Mesendoderm (in vitro differentiated cells): ENCODE measurements around the gene WBP1L.
A peak's percentile ranks its signal among the peaks of the same experiment; 100 is the strongest.

ENCODE experiments used
- DNase-seq: peaks from one replicate; pipeline ENCODE4 v3.0.0; 2013
- H2AK5ac ChIP-seq: 2 replicates; pipeline ENCODE4 v1.6.1; 2013; ENCODE audit warnings: low read length, inconsistent platforms
- H2BK120ac ChIP-seq: 2 replicates; pipeline ENCODE4 v1.6.1; 2013; ENCODE audit warnings: low read depth, mild to moderate bottlenecking, low read length, moderate library complexity, mixed read lengths
- H2BK15ac ChIP-seq: replicated peaks from 2 replicates; pipeline ENCODE4 v1.6.1; 2013; ENCODE audit warnings: low read depth, mild to moderate bottlenecking, moderate library complexity
- H2BK5ac ChIP-seq: 2 replicates; pipeline ENCODE4 v1.6.1; 2013; ENCODE audit warnings: low read length, inconsistent platforms
- H3K18ac ChIP-seq: 2 replicates; pipeline ENCODE4 v1.6.1; 2013; ENCODE audit warnings: mild to moderate bottlenecking, low read length, mixed read lengths
- H3K23ac ChIP-seq: one replicate; pipeline ENCODE4 v1.6.1; 2013; ENCODE audit warnings: low read length
- H3K27ac ChIP-seq: 2 replicates; pipeline ENCODE4 v1.5.1; 2013; ENCODE audit warnings: low read depth, mild to moderate bottlenecking, inconsistent platforms, low read length, moderate library complexity
- H3K27me3 ChIP-seq: 2 replicates; pipeline ENCODE4 v1.6.1; 2013; ENCODE audit warnings: low read length, control low read depth, mild to moderate bottlenecking, inconsistent platforms; ENCODE audit not compliant: insufficient read depth, poor library complexity
- H3K36me3 ChIP-seq: 2 replicates; pipeline ENCODE4 v1.6.1; 2013; ENCODE audit warnings: low read length, inconsistent platforms; ENCODE audit not compliant: control insufficient read depth, insufficient read depth
- H3K4ac ChIP-seq: one replicate; pipeline ENCODE4 v1.6.1; 2013; ENCODE audit warnings: low read depth, mild to moderate bottlenecking, low read length, moderate library complexity
- H3K4me1 ChIP-seq: 2 replicates; pipeline ENCODE4 v1.6.1; 2013; ENCODE audit warnings: low read depth, low read length, inconsistent platforms; ENCODE audit not compliant: control insufficient read depth
- H3K4me2 ChIP-seq: 2 replicates; pipeline ENCODE4 v1.6.1; 2013; ENCODE audit warnings: low read length
- H3K4me3 ChIP-seq: 2 replicates; pipeline ENCODE4 v1.5.1; 2013; ENCODE audit warnings: mild to moderate bottlenecking, low read length
- H3K56ac ChIP-seq: one replicate; pipeline ENCODE4 v1.6.1; 2013; ENCODE audit warnings: low read length
- H3K79me1 ChIP-seq: 2 replicates; pipeline ENCODE4 v1.6.1; 2013; ENCODE audit warnings: low read length, inconsistent platforms
- H3K79me2 ChIP-seq: 2 replicates; pipeline ENCODE4 v1.6.1; 2013; ENCODE audit warnings: mild to moderate bottlenecking, low read length; ENCODE audit not compliant: control insufficient read depth, insufficient read depth
- H3K9ac ChIP-seq: 2 replicates; pipeline ENCODE4 v1.6.1; 2013; ENCODE audit warnings: low read length, inconsistent platforms
- H4K5ac ChIP-seq: one replicate; pipeline ENCODE4 v1.6.1; 2013; ENCODE audit warnings: low read length
- H4K8ac ChIP-seq: one replicate; pipeline ENCODE4 v1.6.1; 2013; ENCODE audit warnings: low read depth, mild to moderate bottlenecking, control low read depth, low read length, moderate library complexity
- WGBS: extraction: QIAGEN DNeasy Blood & Tissue Kit; methylation state at CpG from one replicate; pipeline ENCODE4 v1.1.7; 2013; ENCODE audit warnings: low lambda C conversion rate, missing lambda C conversion rate; ENCODE audit not compliant: insufficient coverage; ENCODE audit errors: extremely low coverage; 5-methylcytosine and 5-hydroxymethylcytosine counted together

The WBP1L gene

DNA sequence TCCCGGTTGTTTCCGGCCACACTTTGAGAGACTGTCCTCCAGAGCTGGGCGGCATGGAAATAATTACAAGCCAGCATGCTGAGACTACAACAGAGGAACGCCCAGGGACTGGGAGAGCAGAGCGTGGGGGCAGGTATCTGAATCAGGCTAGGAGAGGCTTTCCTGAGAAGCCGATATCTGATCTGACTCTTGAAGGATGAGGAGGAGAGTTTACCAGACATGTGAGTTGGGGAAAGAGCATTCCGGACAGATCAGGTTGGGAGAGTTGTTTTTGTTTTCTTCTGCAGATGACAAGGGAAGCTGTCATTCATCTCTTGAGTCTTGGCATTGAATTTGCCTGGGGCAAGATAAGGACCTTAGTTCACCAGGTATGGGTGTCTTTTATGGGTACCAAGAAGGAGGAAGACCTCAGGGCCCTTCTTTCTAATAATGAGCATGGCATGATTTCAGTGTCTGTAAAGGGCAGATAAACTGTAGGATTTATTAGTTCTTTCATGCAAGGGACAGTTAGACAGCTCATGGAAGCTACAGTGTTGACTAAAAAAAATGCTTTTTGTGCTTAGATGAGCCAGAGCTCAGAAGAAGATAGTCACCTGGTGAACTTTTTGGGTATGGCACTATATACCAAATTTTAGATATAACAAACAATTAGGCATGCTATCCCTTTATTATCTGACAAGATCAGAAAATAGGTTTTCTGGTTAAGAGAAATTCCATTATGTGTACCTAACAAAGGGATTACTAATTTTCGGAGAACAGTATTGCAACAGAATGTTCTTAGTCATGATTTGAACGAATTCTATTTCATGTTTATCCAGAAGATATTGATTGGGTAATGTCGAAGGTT is 36.2 kb downstream of the WBP1L start:
- Histone ChIP-seq H4K8ac (no peak overlapping the region), H3K9ac (no peak overlapping the region), H2BK120ac (no peak overlapping the region), H3K79me1 (peaks cover 10% of the 10 kb centered on the region), H3K23ac (no peak overlapping the region), H4K5ac (no peak overlapping the region), H2BK15ac (no peak overlapping the region), H3K56ac (no peak overlapping the region), H2AK5ac (no peak overlapping the region), H3K27me3 (no peaks in the 10 kb centered on the region), H2BK5ac (no peak overlapping the region), H3K79me2 (no peaks in the 10 kb centered on the region), H3K36me3 (no peaks in the 10 kb centered on the region), H3K4me2 (no peak overlapping the region), H3K18ac (no peak overlapping the region), H3K4ac (no peak overlapping the region), H3K4me3 (no peak overlapping the region), H3K27ac (no peak overlapping the region), H3K4me1 (peaks cover 35% of the 10 kb centered on the region)
- no CpG with 5 or more reads among the region's 10 CpGs for WGBS
- DNase-seq, result no peak

- no peak overlapping the region for H3K27ac ChIP-seq
Measured at GRCh38 chr10:102780527-102780808, 36.7 kb downstream of the WBP1L start.

GRCh38 chr10:102781090-102781920 is 37.6 kb downstream of the WBP1L start:
- Histone ChIP-seq H4K8ac (no peak overlapping the region), H2BK15ac (no peak overlapping the region), H3K23ac (no peak overlapping the region), H4K5ac (no peak overlapping the region), H3K36me3 (no peaks in the 10 kb centered on the region), H2AK5ac (no peak overlapping the region), H2BK5ac (no peak overlapping the region), H3K4me3 (no peak overlapping the region), H3K79me2 (no peaks in the 10 kb centered on the region), H3K4me2 (no peak overlapping the region), H3K27ac (no peak overlapping the region), H3K27me3 (no peaks in the 10 kb centered on the region), H3K9ac (no peak overlapping the region), H3K56ac (no peak overlapping the region), H3K79me1 (peaks cover 7% of the 10 kb centered on the region), H2BK120ac (no peak overlapping the region), H3K4me1 (peaks cover 26% of the 10 kb centered on the region), H3K18ac (no peak overlapping the region), H3K4ac (no peak overlapping the region)
- WGBS, result no CpG with 5 or more reads among the region's 8 CpGs
- peak; percentile 79 for DNase-seq

More at GRCh38 chr10:102780527-102780808, 36.7 kb downstream of the WBP1L start:
- WGBS, result no CpG with 5 or more reads among the region's 1 CpG
- H3K23ac ChIP-seq, result no peak overlapping the region
- no peaks in the 10 kb centered on the region for H3K79me2 ChIP-seq
- no peak overlapping the region for H3K9ac ChIP-seq
- DNase-seq, result no peak
- H3K4me3 ChIP-seq, result no peak overlapping the region
- no peak overlapping the region for H2BK120ac ChIP-seq
- no peak overlapping the region for H4K5ac ChIP-seq
- H3K4me1 ChIP-seq, result peaks cover 34% of the 10 kb centered on the region
- H3K18ac ChIP-seq, result no peak overlapping the region
- no peak overlapping the region for H3K4ac ChIP-seq
- no peak overlapping the region for H2BK5ac ChIP-seq
- H3K79me1 ChIP-seq, result peaks cover 10% of the 10 kb centered on the region
- H3K36me3 ChIP-seq, result no peaks in the 10 kb centered on the region
- H2AK5ac ChIP-seq, result no peak overlapping the region
- no peaks in the 10 kb centered on the region for H3K27me3 ChIP-seq
- H3K4me2 ChIP-seq, result no peak overlapping the region
- H2BK15ac ChIP-seq, result no peak overlapping the region
- H3K56ac ChIP-seq, result no peak overlapping the region
- no peak overlapping the region for H4K8ac ChIP-seq

DNA sequence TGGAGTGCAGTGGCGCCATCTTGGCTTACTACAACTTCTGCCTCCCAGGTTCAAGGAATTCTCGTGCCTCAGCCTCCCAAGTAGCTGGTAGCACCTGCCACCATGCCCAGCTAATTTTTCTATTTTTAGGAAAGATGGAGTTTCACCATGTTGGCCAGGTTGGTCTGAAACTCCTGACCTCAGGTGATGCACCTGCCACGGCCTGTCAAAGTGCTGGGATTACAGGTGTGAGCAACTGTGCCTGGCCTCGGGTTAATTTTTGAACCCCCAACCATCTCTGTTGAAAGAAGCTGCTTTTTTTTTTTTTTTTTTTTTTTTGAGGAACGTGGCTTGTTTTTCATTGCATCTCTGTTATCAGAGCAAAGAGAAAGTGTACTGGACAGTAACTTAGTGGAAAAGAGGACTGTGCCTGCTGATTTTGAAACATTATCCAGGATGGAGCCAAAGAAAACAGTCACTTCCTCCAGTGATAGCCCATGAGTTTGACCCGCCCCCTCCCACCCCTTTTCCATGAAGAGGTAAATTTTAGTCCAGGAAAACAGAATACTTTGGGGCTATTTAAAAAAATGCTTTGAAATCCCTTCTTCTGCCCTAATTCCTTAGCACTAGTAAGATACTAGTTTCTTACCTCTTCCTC is 38.3 kb downstream of the WBP1L start:
- Histone ChIP-seq H3K4me1 (peaks cover 23% of the 10 kb centered on the region), H2AK5ac (no peak overlapping the region), H2BK120ac (no peak overlapping the region), H3K27me3 (no peaks in the 10 kb centered on the region), H3K36me3 (no peaks in the 10 kb centered on the region), H3K4me3 (no peak overlapping the region), H3K4ac (no peak overlapping the region), H2BK15ac (no peak overlapping the region), H4K8ac (no peak overlapping the region), H3K79me2 (no peaks in the 10 kb centered on the region), H3K27ac (no peak overlapping the region), H3K56ac (no peak overlapping the region), H3K79me1 (peaks cover 7% of the 10 kb centered on the region), H3K9ac (no peak overlapping the region), H3K23ac (no peak overlapping the region), H4K5ac (no peak overlapping the region), H3K4me2 (no peak overlapping the region), H2BK5ac (no peak overlapping the region), H3K18ac (no peak overlapping the region)
- no CpG with 5 or more reads among the region's 6 CpGs for WGBS
- no peak for DNase-seq

DNA sequence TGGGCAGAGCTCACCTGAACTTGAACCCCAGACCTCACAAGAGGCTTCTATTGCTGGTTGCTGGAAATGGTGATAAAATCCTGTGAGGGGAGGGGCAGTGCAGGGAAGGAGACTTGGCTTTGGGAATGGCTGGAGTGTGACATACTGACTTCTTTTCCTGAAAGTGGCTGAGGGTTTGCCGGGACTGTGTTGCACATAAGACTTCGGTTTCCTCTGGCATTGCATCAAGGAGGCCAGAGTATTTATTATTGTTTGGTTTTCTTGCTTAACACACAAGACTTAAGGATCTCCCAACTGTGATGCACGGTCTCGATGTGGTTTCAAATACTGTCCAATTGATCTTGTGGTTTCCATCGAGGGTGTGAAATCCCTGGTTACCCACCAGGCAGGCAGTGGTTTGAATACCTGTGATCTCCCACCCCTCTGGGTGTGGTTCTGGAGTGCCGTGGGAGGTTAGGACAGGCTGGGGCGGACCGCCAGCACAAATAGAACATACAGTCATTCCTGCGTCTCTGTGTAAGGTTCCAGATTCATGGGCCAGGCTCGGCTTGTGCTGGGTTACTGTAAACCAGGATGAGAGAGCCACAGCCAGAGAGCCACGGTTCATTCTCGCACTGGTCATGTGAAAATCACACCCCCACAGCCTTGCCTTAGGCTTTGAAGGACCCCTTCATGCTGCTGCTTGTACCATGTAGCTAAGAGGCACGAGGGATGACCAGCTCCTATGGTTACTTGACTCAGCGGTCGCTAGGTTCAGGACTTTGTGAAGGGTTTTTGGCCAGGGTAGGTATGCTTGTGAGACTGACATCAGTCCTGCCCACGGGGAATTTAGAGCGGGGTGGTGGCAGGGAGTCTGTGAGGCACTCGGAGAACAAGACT is 39.2 kb downstream of the WBP1L start:
- Histone ChIP-seq H3K27ac (no peak overlapping the region), H3K27me3 (no peaks in the 10 kb centered on the region), H3K23ac (no peak overlapping the region), H2BK120ac (no peak overlapping the region), H4K8ac (no peak overlapping the region), H3K18ac (no peak overlapping the region), H3K79me1 (peaks cover 5% of the 10 kb centered on the region), H2BK5ac (no peak overlapping the region), H2BK15ac (no peak overlapping the region), H3K4ac (no peak overlapping the region), H3K9ac (no peak overlapping the region), H4K5ac (no peak overlapping the region), H3K56ac (no peak overlapping the region), H3K79me2 (no peaks in the 10 kb centered on the region), H2AK5ac (no peak overlapping the region), H3K4me3 (no peak overlapping the region), H3K36me3 (no peaks in the 10 kb centered on the region), H3K4me1 (peaks cover 17% of the 10 kb centered on the region), H3K4me2 (no peak overlapping the region)
- peak; percentile 51 for DNase-seq
- WGBS, result no CpG with 5 or more reads among the region's 18 CpGs
